ENCODE data around the gene SLC44A1. TPM values are rescaled to one million over a fixed set of nuclear protein-coding genes. Genes with fewer than 3 reads are reported as not detected.

The SLC44A1 gene
- total and polyA plus RNA-seq, 2 of the 13 experiments (the other 11 are each of a cell fraction or from before 2014, with no cell fraction given): 21.4 to 40.8 TPM

GRCh38 chr9:105318729-105319191 lies 74.3 kb downstream of the SLC44A1 start:
- peak; percentile 64 for FAIRE-seq
- H3K27ac ChIP-seq (ENCODE audit: extremely low read length, insufficient read depth, low read length): peak overlapping the region; percentile 65
- peak; percentile 79 for DNase-seq (ENCODE audit: low spot score)
- 17% methylated on average over 4 of the region's 4 CpGs for WGBS (ENCODE audit: low lambda C conversion rate)
- no peaks in the 10 kb centered on the region for H4K20me1 ChIP-seq (ENCODE audit: insufficient read depth, low read length)
- no peak overlapping the region for H3K9ac ChIP-seq (ENCODE audit: insufficient read depth, low read depth, low read length)
- ATAC-seq: peak; percentile 89
- no peak overlapping the region; a peak in 1 of 6 replicates for H3K4me3 ChIP-seq (replicated peaks in 1 of 3; ENCODE audit: insufficient read depth in 1 of 3, low read depth in 2 of 3, low read length in 3 of 3)
- BruUV-seq (replicated peaks): no TSS peak
- peaks cover 3% of the 10 kb centered on the region for H3K79me2 ChIP-seq (ENCODE audit: insufficient read depth, low read length)
- peak overlapping the region; percentile 56 for H3K4me2 ChIP-seq (ENCODE audit: low read depth, low read length)
- intact Hi-C loops (cut with micrococcal nuclease; ENCODE audit: unreplicated experiment) (no loop called here), in situ Hi-C loops (cut with HindIII; ENCODE audit: extremely low pct_ligation_motif_present, low pct_unique_long_range_greater_than_20kb) (no loop called here)
- H3K27me3 ChIP-seq (ENCODE audit: control insufficient read depth in 1 of 2, insufficient read depth in 2 of 2, low read length in 2 of 2): no peaks in the 10 kb centered on the region
- CTCF ChIA-PET (ENCODE audit: low intra/inter-chr PET ratio, low total read pairs): no interaction called here
- peaks cover 1 to 7% of the 10 kb centered on the region in 2 experiments; a peak in 1 of 5 replicates for H3K36me3 ChIP-seq (replicated peaks in 1 of 2; ENCODE audit: control insufficient read depth in 1 of 2, insufficient read depth in 2 of 2, low read length in 2 of 2)
- no peaks in the 10 kb centered on the region for H3K9me3 ChIP-seq (ENCODE audit: low read length)
- POLR2A ChIA-PET: interaction anchor here (0.6 to 2.9 kb wide), 8 partner anchors 9 to 127 kb away, joined by 3 to 32 read pairs (median 9); partner anchors contain the start of gene SLC44A1
- peaks cover 33% of the 10 kb centered on the region for H3K4me1 ChIP-seq (ENCODE audit: insufficient read depth, low read length)
- H2AFZ ChIP-seq (ENCODE audit: low read length): no peak overlapping the region
- TF ChIP-seq NFYC (CRISPR knock-in tag; IDR thresholded peaks at IDR 0.05): no peak
- no peak for TF ChIP-seq ZNF205 (CRISPR knock-in tag; IDR thresholded peaks at IDR 0.05)
- no peak for TF ChIP-seq ZBTB3 (CRISPR knock-in tag; IDR thresholded peaks at IDR 0.05; ENCODE audit: borderline replicate concordance, low read depth)
- no peak for TF ChIP-seq POGZ (CRISPR knock-in tag; IDR thresholded peaks at IDR 0.05)
- no peak for TF ChIP-seq BCL6 (CRISPR knock-in tag; IDR thresholded peaks at IDR 0.05)
- TF ChIP-seq NONO (IDR thresholded peaks at IDR 0.05): no peak
- TF ChIP-seq NONO (CRISPR knock-in tag; conservative IDR thresholded peaks at IDR 0.05): no peak
- no peak for TF ChIP-seq SMARCE1 (IDR thresholded peaks at IDR 0.05; ENCODE audit: borderline replicate concordance)
- TF ChIP-seq SIN3A (IDR thresholded peaks at IDR 0.05; ENCODE audit: borderline replicate concordance, low read depth, low read length): no peak
- TF ChIP-seq FOSL2 (CRISPR knock-in tag; IDR thresholded peaks at IDR 0.05): peak; percentile 45
- TF ChIP-seq ATF1 (CRISPR knock-in tag; IDR thresholded peaks at IDR 0.05): peak; percentile 40; the same call in 1 of the 2 replicates
- no peak for TF ChIP-seq RBM39 (IDR thresholded peaks at IDR 0.05; ENCODE audit: low read depth, low read length, poor library complexity, severe bottlenecking)
- no peak for TF ChIP-seq FOXO1 (CRISPR knock-in tag; IDR thresholded peaks at IDR 0.05)
- no peak for TF ChIP-seq CEBPB (IDR thresholded peaks at IDR 0.05; ENCODE audit: borderline replicate concordance, low read depth, low read length)
- TF ChIP-seq ZNF496 (CRISPR knock-in tag; IDR thresholded peaks at IDR 0.05; ENCODE audit: insufficient replicate concordance): no peak
- no peak for TF ChIP-seq MBD4 (IDR thresholded peaks at IDR 0.05; ENCODE audit: borderline replicate concordance, low read length)
- no peak for TF ChIP-seq KMT2B (CRISPR knock-in tag; IDR thresholded peaks at IDR 0.05)
- no peak for TF ChIP-seq ZNF891 (CRISPR knock-in tag; IDR thresholded peaks at IDR 0.05)
- no peak for TF ChIP-seq TCF12 (IDR thresholded peaks at IDR 0.05)
- no peak for TF ChIP-seq TCF12 (CRISPR knock-in tag; IDR thresholded peaks at IDR 0.05)
- no peak for TF ChIP-seq JARID2 (CRISPR knock-in tag; IDR thresholded peaks at IDR 0.05; ENCODE audit: insufficient replicate concordance)
- TF ChIP-seq ZNF446 (CRISPR knock-in tag; IDR thresholded peaks at IDR 0.05): no peak
- no peak for TF ChIP-seq ATAD3A (CRISPR knock-in tag; IDR thresholded peaks at IDR 0.05)
- no peak for TF ChIP-seq TSC22D2 (CRISPR knock-in tag; IDR thresholded peaks at IDR 0.05; ENCODE audit: borderline replicate concordance)
- no peak for TF ChIP-seq ZFP36L1 (CRISPR knock-in tag; IDR thresholded peaks at IDR 0.05)
- TF ChIP-seq CBX2 (IDR thresholded peaks at IDR 0.05; ENCODE audit: low read depth, low read length): no peak
- no peak for TF ChIP-seq CBX2 (CRISPR knock-in tag; IDR thresholded peaks at IDR 0.05; ENCODE audit: low read depth)
- no peak for TF ChIP-seq GPN1 (CRISPR knock-in tag; IDR thresholded peaks at IDR 0.05; ENCODE audit: borderline replicate concordance)
- TF ChIP-seq, protein P1, sequence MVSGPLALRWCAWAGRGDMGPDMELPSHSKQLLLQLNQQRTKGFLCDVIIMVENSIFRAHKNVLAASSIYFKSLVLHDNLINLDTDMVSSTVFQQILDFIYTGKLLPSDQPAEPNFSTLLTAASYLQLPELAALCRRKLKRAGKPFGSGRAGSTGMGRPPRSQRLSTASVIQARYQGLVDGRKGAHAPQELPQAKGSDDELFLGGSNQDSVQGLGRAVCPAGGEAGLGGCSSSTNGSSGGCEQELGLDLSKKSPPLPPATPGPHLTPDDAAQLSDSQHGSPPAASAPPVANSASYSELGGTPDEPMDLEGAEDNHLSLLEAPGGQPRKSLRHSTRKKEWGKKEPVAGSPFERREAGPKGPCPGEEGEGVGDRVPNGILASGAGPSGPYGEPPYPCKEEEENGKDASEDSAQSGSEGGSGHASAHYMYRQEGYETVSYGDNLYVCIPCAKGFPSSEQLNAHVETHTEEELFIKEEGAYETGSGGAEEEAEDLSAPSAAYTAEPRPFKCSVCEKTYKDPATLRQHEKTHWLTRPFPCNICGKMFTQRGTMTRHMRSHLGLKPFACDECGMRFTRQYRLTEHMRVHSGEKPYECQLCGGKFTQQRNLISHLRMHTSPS (CRISPR knock-in tag; IDR thresholded peaks at IDR 0.05; ENCODE audit: low read depth): peak; percentile 81; the same call in 1 of the 2 replicates
